Activated CD4-positive, alpha-beta T cell treated with anti-CD3 and anti-CD28 coated beads, Interleukin-2, amount 50 U/mL, for 24 hours (primary cell): ENCODE measurements around the gene RORC.
"Not testable (repeated sequence)": the region's sequence is repeated elsewhere in the genome, so short reads cannot be mapped to it uniquely, and the experiment has no call there.

Experiments used
- DNase-seq, 2 donors: peaks; one replicate each; pipeline ENCODE4 v3.0.0-alpha.2; 2020; ENCODE audit warnings: low read depth in 1 of 2, low spot score in 1 of 2

Gene RORC

DNA sequence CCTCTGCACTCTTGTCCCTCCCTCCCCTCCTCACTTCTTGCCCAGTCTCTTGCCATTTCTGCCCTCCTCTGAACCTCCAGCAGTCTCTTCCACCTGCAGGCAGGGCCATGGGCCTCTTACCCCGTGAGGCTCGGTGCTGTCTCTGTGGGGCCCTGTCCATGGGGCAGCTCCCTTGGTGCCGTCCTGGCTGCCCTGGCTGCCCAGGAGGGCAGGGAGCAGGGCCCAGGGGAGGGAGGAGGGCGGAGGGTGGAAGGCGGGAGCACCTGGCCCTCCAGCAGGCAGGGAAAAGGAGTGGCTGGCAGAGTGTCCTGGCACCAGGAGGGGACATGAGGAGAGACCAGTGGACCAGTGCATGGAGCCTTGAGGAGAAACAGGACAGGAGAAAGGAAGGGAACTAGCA lies at the start of gene RORC:
RORC (minus strand) TSS at position 198 of the 400 bp plus-strand sequence; CDS start at position 160, 38 bp downstream.
- no peak for DNase-seq

- no peak for DNase-seq
Observed at GRCh38 chr1:151875419-151876097, 44.0 kb upstream of the RORC start.

DNA sequence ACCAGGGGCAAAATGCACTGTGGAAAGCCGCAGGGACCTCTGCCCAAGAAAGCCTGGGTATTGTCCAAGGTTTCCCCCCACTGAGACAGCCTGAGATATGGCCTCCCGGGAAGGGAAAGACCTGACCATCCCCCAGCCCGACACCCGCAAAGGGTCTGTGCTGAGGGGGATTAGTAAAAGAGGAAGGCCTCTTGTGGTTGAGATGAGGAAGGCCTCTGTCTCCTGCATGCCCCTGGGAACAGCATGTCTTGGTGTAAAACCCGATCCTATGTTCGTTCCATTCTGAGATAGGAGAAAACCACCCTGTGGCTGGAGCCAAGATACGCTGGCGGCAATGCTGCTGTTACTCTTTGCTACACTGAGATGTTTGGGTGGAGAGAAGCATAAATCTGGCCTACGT lies 41.2 kb upstream of the RORC start:
- DNase-seq, result not testable (repeated sequence)

GRCh38 chr1:151871284-151872030 lies 39.9 kb upstream of the RORC start:
- no peak for DNase-seq

DNA sequence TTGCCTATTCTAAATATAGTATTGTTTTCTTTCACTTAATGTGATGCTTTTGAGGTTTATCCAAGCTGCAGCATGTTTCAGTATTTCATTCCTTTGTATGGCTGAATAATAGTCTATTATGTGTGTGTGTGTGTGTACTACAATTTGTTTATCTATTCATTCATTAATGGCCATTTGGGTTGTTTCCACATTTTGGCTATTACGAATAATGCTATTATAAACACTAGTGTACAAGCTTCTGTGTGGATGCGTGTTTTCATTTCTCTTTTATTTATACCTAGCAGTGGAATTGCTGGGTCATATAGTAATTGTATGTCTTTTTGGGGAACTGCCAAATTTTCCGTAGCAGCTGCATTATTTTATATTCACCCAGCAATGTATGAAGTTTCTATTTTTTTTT lies 36.9 kb upstream of the RORC start:
- DNase-seq, result no peak

- DNase-seq, result no peak
Observed at GRCh38 chr1:151867765-151868411, 36.3 kb upstream of the RORC start.

GRCh38 chr1:151867321-151867720 lies 35.7 kb upstream of the RORC start:
- no peak for DNase-seq

- no peak for DNase-seq
Observed at GRCh38 chr1:151864411-151864810, 32.8 kb upstream of the RORC start.

- DNase-seq, result no peak
Observed at GRCh38 chr1:151862604-151863003, 31.0 kb upstream of the RORC start.

GRCh38 chr1:151860504-151861187 lies 29.0 kb upstream of the RORC start:
- DNase-seq, result no peak

DNA sequence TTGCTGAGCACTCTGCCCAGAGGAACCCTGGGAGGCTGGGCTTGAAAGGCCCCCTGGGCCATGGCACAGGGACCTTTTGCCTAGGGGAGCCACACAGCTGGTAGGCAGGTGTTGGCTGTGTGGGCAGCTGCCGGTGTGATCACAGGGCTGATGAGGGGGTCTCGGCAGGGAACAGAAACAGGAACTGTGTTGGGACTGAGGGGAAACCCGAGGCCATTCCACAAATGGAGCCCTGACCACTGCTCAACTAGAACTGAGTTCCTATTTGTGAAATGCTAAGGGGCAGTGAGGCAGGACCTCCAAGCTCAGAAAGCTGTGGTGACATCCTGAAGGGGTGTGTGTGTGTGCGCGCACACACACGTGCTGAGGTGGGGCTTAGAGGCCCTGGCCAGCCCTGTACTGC lies 28.3 kb upstream of the RORC start:
- no peak for DNase-seq

- DNase-seq, result no peak
Observed at GRCh38 chr1:151858886-151859665, 27.5 kb upstream of the RORC start.

DNA sequence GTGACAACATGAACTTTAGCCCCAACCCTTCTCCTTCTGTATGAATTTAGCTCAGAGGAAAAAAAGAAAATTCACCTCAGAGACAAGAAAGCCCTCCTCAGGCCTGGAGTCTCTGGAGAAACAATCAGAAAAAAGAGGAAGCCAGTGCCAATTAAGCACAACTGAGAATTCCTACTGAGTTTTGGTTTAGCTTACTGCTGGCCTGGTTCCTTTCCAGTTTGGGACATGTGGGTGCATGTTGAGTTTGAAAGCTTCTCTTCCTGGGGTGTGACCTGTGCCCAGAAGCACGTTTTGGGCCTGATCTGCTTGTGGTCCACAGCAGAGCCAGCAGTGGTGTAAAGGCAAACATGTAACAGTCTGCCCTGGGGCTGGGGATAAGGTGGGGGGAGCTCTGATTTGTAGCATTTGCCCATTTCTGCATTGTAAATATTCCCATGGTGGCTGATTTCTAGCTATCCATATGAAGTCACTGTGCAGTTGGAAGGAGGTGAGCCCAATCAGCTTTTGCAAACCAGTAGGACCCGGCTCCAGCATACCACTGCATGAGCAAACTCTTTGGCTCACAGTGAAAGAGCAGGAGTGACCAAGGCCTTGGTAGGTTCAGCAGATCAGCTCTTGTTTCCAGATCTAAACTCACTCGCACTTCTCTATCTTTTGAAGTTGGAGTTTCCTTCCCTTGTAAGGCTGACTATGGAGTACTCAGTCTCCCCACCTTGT lies 26.6 kb upstream of the RORC start:
- DNase-seq, result no peak

- DNase-seq, result no peak
Observed at GRCh38 chr1:151855933-151856332, 24.3 kb upstream of the RORC start.

GRCh38 chr1:151855516-151855915 lies 23.9 kb upstream of the RORC start:
- DNase-seq, result not testable (repeated sequence)

GRCh38 chr1:151854658-151855057 lies 23.1 kb upstream of the RORC start:
- DNase-seq, result no peak

- DNase-seq, result no peak
Observed at GRCh38 chr1:151853411-151853943, 21.9 kb upstream of the RORC start, which contains the start of gene THEM5. Gene THEM5, minus strand, starts transcription at chr1:151853712. Its CDS starts 147 bp downstream, at chr1:151853565.

- no peak for DNase-seq
Observed at GRCh38 chr1:151852733-151853132, 21.1 kb upstream of the RORC start.

- no peak for DNase-seq
Observed at GRCh38 chr1:151851886-151852285, 20.3 kb upstream of the RORC start.

GRCh38 chr1:151849871-151850270 lies 18.3 kb upstream of the RORC start:
- no peak for DNase-seq
